ENCODE data around the gene TMEM52. TPM values are rescaled to one million over a fixed set of nuclear protein-coding genes. Genes with fewer than 3 reads are reported as not detected.

The TMEM52 gene
- polyA plus RNA-seq, 1 of the 3 experiments (the other 2 are of a cell fraction), result 4.8 TPM

DNA sequence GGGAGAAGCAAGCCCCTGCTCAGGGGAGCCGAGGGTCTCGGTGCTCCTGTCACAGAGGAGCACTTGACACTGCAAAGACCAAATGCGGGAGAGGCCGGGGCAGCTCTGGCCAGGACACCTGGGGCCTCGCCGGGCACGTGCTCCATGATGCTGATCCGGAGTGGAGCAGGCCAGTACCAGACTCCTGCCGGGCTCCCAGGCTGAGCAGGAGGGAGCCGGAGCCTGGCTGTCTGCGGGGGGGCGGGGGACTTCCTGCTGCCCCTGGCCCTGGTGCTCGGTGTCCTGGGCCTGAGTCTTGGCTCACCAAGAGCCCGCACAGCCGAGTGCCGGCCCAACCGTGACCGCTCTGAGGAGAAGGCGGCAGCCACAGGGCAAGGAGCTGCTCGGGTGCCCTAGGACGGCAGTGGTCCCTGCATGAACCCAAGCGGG, 38.5 kb upstream of the TMEM52 start:
- Histone ChIP-seq H4K20me1 (ENCODE audit: insufficient read depth) (no peaks in the 10 kb centered on the region), H3K4me3 (ENCODE audit: low read depth in 2 of 2, low read length in 1 of 2) (no peak overlapping the region), H3K27me3 (ENCODE audit: insufficient read depth) (no peaks in the 10 kb centered on the region), H2AFZ (ENCODE audit: low read depth) (no peak overlapping the region), H3K4me2 (no peak overlapping the region), H3F3A (replicated peaks; ENCODE audit: insufficient read depth) (no peaks in the 10 kb centered on the region), H3K27ac (ENCODE audit: low read depth in 2 of 2, low read length in 1 of 2) (no peak overlapping the region), H3K9ac (no peak overlapping the region), H3K36me3 (replicated peaks in 1 of 2; ENCODE audit: control insufficient read depth in 1 of 2, insufficient read depth in 2 of 2, low read length in 1 of 2) (no peaks in the 10 kb centered on the region), H3K9me2 (no peaks in the 10 kb centered on the region), H3K79me2 (ENCODE audit: insufficient read depth) (no peaks in the 10 kb centered on the region), H3K4me1 (ENCODE audit: control insufficient read depth in 1 of 2, insufficient read depth in 2 of 2, low read depth in 1 of 2, low read length in 1 of 2) (peaks cover 0 to 5% of the 10 kb centered on the region in 2 experiments; a peak in 1 of 4 replicates), H3K9me3 (no peaks in the 10 kb centered on the region)
- POLR2A ChIA-PET, result no interaction called here
- CTCF ChIA-PET, result interaction anchor here (0.6 to 10.4 kb wide), 3 partner anchors 12 to 86 kb away, joined by 3 to 268 read pairs (median 20); no protein-coding TSS in a partner anchor
- TF ChIP-seq NFIC (IDR thresholded peaks at IDR 0.05; ENCODE audit: borderline replicate concordance) (no peak), MEF2A (IDR thresholded peaks at IDR 0.05; ENCODE audit: borderline replicate concordance, low read depth) (no peak), SMC3 (IDR thresholded peaks at IDR 0.05; ENCODE audit: low read depth, low read length) (no peak), TEAD4 (IDR thresholded peaks at IDR 0.05; ENCODE audit: borderline replicate concordance, insufficient read depth) (no peak), TAF1 (IDR thresholded peaks at IDR 0.05; ENCODE audit: borderline replicate concordance, low read depth, low read length) (no peak), SIN3A (IDR thresholded peaks at IDR 0.05; ENCODE audit: borderline replicate concordance, low read depth, low read length) (no peak)
- 60% methylated on average over 1 of the region's 22 CpGs for WGBS (ENCODE audit: low lambda C conversion rate)
- no peak for DNase-seq

- Histone ChIP-seq H3K36me3 (replicated peaks in 1 of 2; ENCODE audit: control insufficient read depth in 1 of 2, insufficient read depth in 2 of 2, low read length in 1 of 2) (no peaks in the 10 kb centered on the region), H4K20me1 (ENCODE audit: insufficient read depth) (no peaks in the 10 kb centered on the region), H3K27ac (ENCODE audit: low read depth in 2 of 2, low read length in 1 of 2) (no peak overlapping the region), H3K9me2 (no peaks in the 10 kb centered on the region), H2AFZ (ENCODE audit: low read depth) (no peak overlapping the region), H3K4me2 (no peak overlapping the region), H3K9ac (no peak overlapping the region), H3K9me3 (no peaks in the 10 kb centered on the region), H3K4me1 (ENCODE audit: control insufficient read depth in 1 of 2, insufficient read depth in 2 of 2, low read depth in 1 of 2, low read length in 1 of 2) (peaks cover 0 to 5% of the 10 kb centered on the region in 2 experiments; a peak in 1 of 4 replicates), H3K79me2 (ENCODE audit: insufficient read depth) (no peaks in the 10 kb centered on the region), H3K4me3 (ENCODE audit: low read depth in 2 of 2, low read length in 1 of 2) (no peak overlapping the region), H3F3A (replicated peaks; ENCODE audit: insufficient read depth) (no peaks in the 10 kb centered on the region), H3K27me3 (ENCODE audit: insufficient read depth) (no peaks in the 10 kb centered on the region)
- POLR2A ChIA-PET, result no interaction called here
- DNase-seq, result no peak
- CTCF ChIA-PET, result interaction anchor here (0.6 to 10.4 kb wide), 4 partner anchors 11 to 86 kb away, joined by 3 to 268 read pairs (median 3); no protein-coding TSS in a partner anchor
- TF ChIP-seq POLR2AphosphoS5 (IDR thresholded peaks at IDR 0.05; ENCODE audit: low read depth, low read length), result no peak
- TF ChIP-seq TCF12 (IDR thresholded peaks at IDR 0.05), result no peak
- TF ChIP-seq CTCF (IDR thresholded peaks at IDR 0.05), result no peak
- no peak for TF ChIP-seq TEAD4 (IDR thresholded peaks at IDR 0.05; ENCODE audit: borderline replicate concordance, insufficient read depth)
- WGBS (ENCODE audit: low lambda C conversion rate), result 77% methylated on average over 20 of the region's 38 CpGs
Observed at GRCh38 chr1:1956586-1957532, 37.8 kb upstream of the TMEM52 start.

Measured in SK-N-SH (cell line).